Type B pancreatic cell (in vitro differentiated cells): ENCODE results near the gene ASMT. TPM values are rescaled to one million over a fixed set of nuclear protein-coding genes. Genes with fewer than 3 reads are reported as not detected.

Source experiments
- DNase-seq: peaks from one replicate; pipeline ENCODE4 v3.0.0; 2021; ENCODE audit warnings: mixed read lengths; ENCODE audit not compliant: unreplicated experiment; ENCODE audit errors: extremely low spot score
- H3K27ac Mint-ChIP-seq: 2 replicates; pipeline ENCODE4 v1.8.0; 2021; ENCODE audit warnings: mild to moderate bottlenecking, mixed read lengths
- H3K27me3 Mint-ChIP-seq: 2 replicates; pipeline ENCODE4 v1.8.0; 2021; ENCODE audit warnings: mixed read lengths
- H3K36me3 Mint-ChIP-seq: 2 replicates; pipeline ENCODE4 v1.8.0; 2021; ENCODE audit warnings: mixed read lengths
- H3K4me1 Mint-ChIP-seq: one replicate; pipeline ENCODE4 v1.8.0; 2021; ENCODE audit warnings: mixed read lengths; ENCODE audit not compliant: unreplicated experiment
- H3K4me3 Mint-ChIP-seq: 2 replicates; pipeline ENCODE4 v1.8.0; 2021; ENCODE audit warnings: mild to moderate bottlenecking, mixed read lengths
- H3K9me3 Mint-ChIP-seq: 2 replicates; pipeline ENCODE4 v1.8.0; 2021; ENCODE audit warnings: mixed read lengths
- total RNA-seq: library from RNA; stranded (reverse); gene quantifications from 2 replicates; pipeline ENCODE4 v1.2.1, GENCODE V29; 2021; ENCODE audit warnings: low replicate concordance
- TF ChIP-seq, protein P1 (sequence below): fragments of 200-600 bp; sonication (generic); conservative IDR thresholded peaks from 2 replicates; pipeline ENCODE4 v1.5.0; 2021; ENCODE audit warnings: antibody characterized with exemption, mild to moderate bottlenecking

ASMT gene
- total RNA-seq, 1 donor from 2014 or later: not detected

DNA sequence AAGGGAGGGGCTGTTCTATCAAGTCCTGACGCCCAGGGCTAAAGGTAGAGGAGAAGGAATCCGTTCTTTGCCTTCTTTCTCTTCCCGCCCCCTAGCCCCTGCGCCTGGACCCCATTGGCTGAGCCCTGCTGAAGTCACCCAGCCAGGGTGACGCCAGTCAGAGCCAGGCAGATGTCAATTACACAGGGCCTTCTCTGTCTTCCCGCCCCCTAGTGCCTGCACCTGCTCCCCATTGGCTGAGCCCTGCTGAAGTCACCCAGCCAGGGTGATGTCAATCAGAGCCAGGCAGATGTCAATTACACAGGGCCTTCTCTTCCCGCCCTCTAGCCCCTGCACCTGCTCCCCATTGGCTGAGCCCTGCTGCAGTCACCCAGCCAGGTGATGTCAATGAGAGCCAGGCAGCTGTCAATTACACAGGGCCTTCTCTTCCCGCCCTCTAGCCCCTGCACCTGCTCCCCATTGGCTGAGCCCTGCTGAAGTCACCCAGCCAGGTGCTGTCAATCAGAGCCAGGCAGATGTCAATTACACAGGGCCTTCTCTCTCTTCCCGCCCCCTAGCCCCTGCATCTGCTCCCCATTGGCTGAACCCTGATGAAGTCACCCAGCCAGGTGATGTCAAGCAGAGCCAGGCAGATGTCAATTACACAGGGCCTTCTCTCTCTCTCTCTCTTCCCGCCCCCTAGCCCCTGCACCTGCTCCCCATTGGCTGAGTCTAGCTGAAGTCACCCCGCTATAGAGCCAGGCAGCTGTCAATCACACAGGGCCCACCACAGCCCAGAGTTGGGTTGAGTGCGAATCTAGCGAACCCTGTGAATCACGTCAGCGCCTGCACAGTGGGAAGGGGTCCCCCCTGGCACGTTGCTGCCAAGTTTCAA, 46.4 kb downstream of the ASMT start:
- Mint-ChIP-seq H3K4me3 (no peak overlapping the region), H3K27ac (no peak overlapping the region), H3K36me3 (peaks cover 7% of the 10 kb centered on the region), H3K27me3 (no peaks in the 10 kb centered on the region), H3K9me3 (no peaks in the 10 kb centered on the region), H3K4me1 (peaks cover 17% of the 10 kb centered on the region)
- TF ChIP-seq, protein P1, sequence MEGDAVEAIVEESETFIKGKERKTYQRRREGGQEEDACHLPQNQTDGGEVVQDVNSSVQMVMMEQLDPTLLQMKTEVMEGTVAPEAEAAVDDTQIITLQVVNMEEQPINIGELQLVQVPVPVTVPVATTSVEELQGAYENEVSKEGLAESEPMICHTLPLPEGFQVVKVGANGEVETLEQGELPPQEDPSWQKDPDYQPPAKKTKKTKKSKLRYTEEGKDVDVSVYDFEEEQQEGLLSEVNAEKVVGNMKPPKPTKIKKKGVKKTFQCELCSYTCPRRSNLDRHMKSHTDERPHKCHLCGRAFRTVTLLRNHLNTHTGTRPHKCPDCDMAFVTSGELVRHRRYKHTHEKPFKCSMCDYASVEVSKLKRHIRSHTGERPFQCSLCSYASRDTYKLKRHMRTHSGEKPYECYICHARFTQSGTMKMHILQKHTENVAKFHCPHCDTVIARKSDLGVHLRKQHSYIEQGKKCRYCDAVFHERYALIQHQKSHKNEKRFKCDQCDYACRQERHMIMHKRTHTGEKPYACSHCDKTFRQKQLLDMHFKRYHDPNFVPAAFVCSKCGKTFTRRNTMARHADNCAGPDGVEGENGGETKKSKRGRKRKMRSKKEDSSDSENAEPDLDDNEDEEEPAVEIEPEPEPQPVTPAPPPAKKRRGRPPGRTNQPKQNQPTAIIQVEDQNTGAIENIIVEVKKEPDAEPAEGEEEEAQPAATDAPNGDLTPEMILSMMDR: no peak
- no peak for DNase-seq

- TF ChIP-seq, protein P1: no peak
- H3K9me3 Mint-ChIP-seq: peaks cover under 1% of the 10 kb centered on the region
These were observed 47.0 kb downstream of the ASMT start for GRCh38 chrX:1661922-1662221.

DNA sequence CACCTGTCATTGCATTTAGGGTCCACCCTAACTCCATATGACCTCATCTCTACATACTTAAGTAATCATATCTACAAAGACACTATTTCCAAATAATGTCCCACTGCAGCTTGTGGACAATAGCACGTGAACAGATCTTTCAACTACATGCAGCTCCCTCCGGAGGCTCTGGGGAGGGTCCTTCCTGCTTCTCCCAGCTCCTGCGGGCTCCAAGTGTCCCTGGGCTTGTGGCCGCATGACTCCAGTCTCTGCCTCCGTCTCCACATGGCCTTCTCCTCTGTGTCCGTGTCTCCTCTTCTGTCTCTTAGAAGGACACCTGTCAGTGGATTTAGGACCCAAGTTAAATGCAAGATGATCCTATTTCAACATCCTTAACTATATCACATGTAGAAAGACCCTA, 52.7 kb downstream of the ASMT start:
- no peak for DNase-seq
- Mint-ChIP-seq H3K9me3 (peaks cover 8% of the 10 kb centered on the region), H3K27me3 (no peaks in the 10 kb centered on the region), H3K4me3 (no peak overlapping the region), H3K36me3 (no peaks in the 10 kb centered on the region), H3K4me1 (peaks cover 4% of the 10 kb centered on the region), H3K27ac (no peak overlapping the region)
- TF ChIP-seq, protein P1: no peak

More at GRCh38 chrX:1661922-1662221, 47.0 kb downstream of the ASMT start:
- H3K27ac Mint-ChIP-seq: no peak overlapping the region
- H3K4me1 Mint-ChIP-seq: peaks cover 17% of the 10 kb centered on the region
- H3K27me3 Mint-ChIP-seq: no peaks in the 10 kb centered on the region
- H3K4me3 Mint-ChIP-seq: no peak overlapping the region
- no peak for DNase-seq
- peaks cover 7% of the 10 kb centered on the region for H3K36me3 Mint-ChIP-seq

DNA sequence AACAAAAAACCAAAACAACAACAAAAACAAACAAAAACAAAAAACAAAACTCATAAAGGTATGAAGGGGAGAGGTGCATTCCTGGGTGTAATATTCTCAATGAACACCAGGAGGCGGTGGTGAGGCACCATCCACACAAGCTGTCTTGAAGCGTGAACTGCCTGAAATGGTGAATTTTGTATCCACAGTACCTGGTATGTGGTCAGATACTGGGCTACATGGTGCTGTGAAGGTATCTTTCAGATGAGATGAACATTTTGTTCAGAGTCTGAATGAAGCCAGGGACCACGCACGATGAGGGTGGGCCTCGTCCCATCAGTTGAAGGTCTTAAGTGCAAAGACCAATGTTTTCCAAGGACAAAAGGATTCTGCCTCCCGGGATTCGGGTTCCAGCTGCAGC, 58.5 kb downstream of the ASMT start:
- Mint-ChIP-seq H3K4me3 (no peak overlapping the region), H3K36me3 (no peaks in the 10 kb centered on the region), H3K9me3 (no peaks in the 10 kb centered on the region), H3K27me3 (no peaks in the 10 kb centered on the region), H3K4me1 (no peaks in the 10 kb centered on the region), H3K27ac (no peak overlapping the region)
- no peak for DNase-seq
- TF ChIP-seq, protein P1: peak; percentile 86

GRCh38 chrX:1676866-1677265, 62.0 kb downstream of the ASMT start:
- Mint-ChIP-seq H3K36me3 (no peaks in the 10 kb centered on the region), H3K4me1 (no peaks in the 10 kb centered on the region), H3K4me3 (no peak overlapping the region), H3K9me3 (no peaks in the 10 kb centered on the region), H3K27ac (no peak overlapping the region), H3K27me3 (peaks cover 4% of the 10 kb centered on the region)
- DNase-seq: peak; percentile 43
- TF ChIP-seq, protein P1: no peak
